Mesendoderm (in vitro differentiated cells): Measurements from ENCODE around the gene MON1B.
A peak's percentile ranks its signal among the peaks of the same experiment; 100 is the strongest.
"Not testable (repeated sequence)": the region's sequence is repeated elsewhere in the genome, so short reads cannot be mapped to it uniquely, and the experiment has no call there.

Experiments
- DNase-seq: peaks from one replicate; pipeline ENCODE4 v3.0.0; 2013
- H2AK5ac ChIP-seq: 2 replicates; pipeline ENCODE4 v1.6.1; 2013; ENCODE audit warnings: low read length, inconsistent platforms
- H2BK120ac ChIP-seq: 2 replicates; pipeline ENCODE4 v1.6.1; 2013; ENCODE audit warnings: low read depth, mild to moderate bottlenecking, low read length, moderate library complexity, mixed read lengths
- H2BK15ac ChIP-seq: replicated peaks from 2 replicates; pipeline ENCODE4 v1.6.1; 2013; ENCODE audit warnings: low read depth, mild to moderate bottlenecking, moderate library complexity
- H2BK5ac ChIP-seq: 2 replicates; pipeline ENCODE4 v1.6.1; 2013; ENCODE audit warnings: low read length, inconsistent platforms
- H3K18ac ChIP-seq: 2 replicates; pipeline ENCODE4 v1.6.1; 2013; ENCODE audit warnings: mild to moderate bottlenecking, low read length, mixed read lengths
- H3K23ac ChIP-seq: one replicate; pipeline ENCODE4 v1.6.1; 2013; ENCODE audit warnings: low read length
- H3K27ac ChIP-seq: 2 replicates; pipeline ENCODE4 v1.5.1; 2013; ENCODE audit warnings: low read depth, mild to moderate bottlenecking, inconsistent platforms, low read length, moderate library complexity
- H3K27me3 ChIP-seq: 2 replicates; pipeline ENCODE4 v1.6.1; 2013; ENCODE audit warnings: low read length, control low read depth, mild to moderate bottlenecking, inconsistent platforms; ENCODE audit not compliant: insufficient read depth, poor library complexity
- H3K36me3 ChIP-seq: 2 replicates; pipeline ENCODE4 v1.6.1; 2013; ENCODE audit warnings: low read length, inconsistent platforms; ENCODE audit not compliant: control insufficient read depth, insufficient read depth
- H3K4ac ChIP-seq: one replicate; pipeline ENCODE4 v1.6.1; 2013; ENCODE audit warnings: low read depth, mild to moderate bottlenecking, low read length, moderate library complexity
- H3K4me1 ChIP-seq: 2 replicates; pipeline ENCODE4 v1.6.1; 2013; ENCODE audit warnings: low read depth, low read length, inconsistent platforms; ENCODE audit not compliant: control insufficient read depth
- H3K4me2 ChIP-seq: 2 replicates; pipeline ENCODE4 v1.6.1; 2013; ENCODE audit warnings: low read length
- H3K4me3 ChIP-seq: 2 replicates; pipeline ENCODE4 v1.5.1; 2013; ENCODE audit warnings: mild to moderate bottlenecking, low read length
- H3K56ac ChIP-seq: one replicate; pipeline ENCODE4 v1.6.1; 2013; ENCODE audit warnings: low read length
- H3K79me1 ChIP-seq: 2 replicates; pipeline ENCODE4 v1.6.1; 2013; ENCODE audit warnings: low read length, inconsistent platforms
- H3K79me2 ChIP-seq: 2 replicates; pipeline ENCODE4 v1.6.1; 2013; ENCODE audit warnings: mild to moderate bottlenecking, low read length; ENCODE audit not compliant: control insufficient read depth, insufficient read depth
- H3K9ac ChIP-seq: 2 replicates; pipeline ENCODE4 v1.6.1; 2013; ENCODE audit warnings: low read length, inconsistent platforms
- H4K5ac ChIP-seq: one replicate; pipeline ENCODE4 v1.6.1; 2013; ENCODE audit warnings: low read length
- H4K8ac ChIP-seq: one replicate; pipeline ENCODE4 v1.6.1; 2013; ENCODE audit warnings: low read depth, mild to moderate bottlenecking, control low read depth, low read length, moderate library complexity
- WGBS: extraction: QIAGEN DNeasy Blood & Tissue Kit; methylation state at CpG from one replicate; pipeline ENCODE4 v1.1.7; 2013; ENCODE audit warnings: low lambda C conversion rate, missing lambda C conversion rate; ENCODE audit not compliant: insufficient coverage; ENCODE audit errors: extremely low coverage; 5-methylcytosine and 5-hydroxymethylcytosine counted together

The MON1B gene

GRCh38 chr16:77234611-77235010 lies 43.6 kb downstream of the MON1B start:
- no peak overlapping the region for H3K4me3 ChIP-seq
- H3K36me3 ChIP-seq = no peaks in the 10 kb centered on the region
- H3K4ac ChIP-seq = no peak overlapping the region
- no peak overlapping the region for H2BK15ac ChIP-seq
- no peak overlapping the region for H3K56ac ChIP-seq
- no peak overlapping the region for H4K5ac ChIP-seq
- no peaks in the 10 kb centered on the region for H3K4me1 ChIP-seq
- no peaks in the 10 kb centered on the region for H3K27me3 ChIP-seq
- no peak overlapping the region for H3K9ac ChIP-seq
- H2BK120ac ChIP-seq = no peak overlapping the region
- WGBS = no CpG with 5 or more reads among the region's 11 CpGs
- no peaks in the 10 kb centered on the region for H3K79me2 ChIP-seq
- H3K23ac ChIP-seq = no peak overlapping the region
- no peaks in the 10 kb centered on the region for H3K79me1 ChIP-seq
- peak; percentile 74 for DNase-seq
- H4K8ac ChIP-seq = no peak overlapping the region
- no peak overlapping the region for H3K4me2 ChIP-seq
- no peak overlapping the region for H2BK5ac ChIP-seq
- H3K18ac ChIP-seq = no peak overlapping the region
- H2AK5ac ChIP-seq = no peak overlapping the region
- H3K27ac ChIP-seq = no peak overlapping the region

- no peaks in the 10 kb centered on the region for H3K79me2 ChIP-seq
- no peak overlapping the region for H2BK15ac ChIP-seq
- H3K36me3 ChIP-seq = no peaks in the 10 kb centered on the region
- no peaks in the 10 kb centered on the region for H3K79me1 ChIP-seq
- H3K56ac ChIP-seq = no peak overlapping the region
- no CpG with 5 or more reads among the region's 21 CpGs for WGBS
- H4K5ac ChIP-seq = no peak overlapping the region
- no peak overlapping the region for H2BK5ac ChIP-seq
- H3K23ac ChIP-seq = no peak overlapping the region
- H3K27me3 ChIP-seq = no peaks in the 10 kb centered on the region
- no peak overlapping the region for H2BK120ac ChIP-seq
- no peaks in the 10 kb centered on the region for H3K4me1 ChIP-seq
- no peak overlapping the region for H4K8ac ChIP-seq
- H3K27ac ChIP-seq = no peak overlapping the region
- H3K4ac ChIP-seq = no peak overlapping the region
- DNase-seq = peak; percentile 85
- H3K4me3 ChIP-seq = no peak overlapping the region
- no peak overlapping the region for H2AK5ac ChIP-seq
- no peak overlapping the region for H3K4me2 ChIP-seq
- H3K9ac ChIP-seq = no peak overlapping the region
- no peak overlapping the region for H3K18ac ChIP-seq
Measured at GRCh38 chr16:77236063-77236511, 45.1 kb downstream of the MON1B start.

- Histone ChIP-seq H3K79me2 (no peaks in the 10 kb centered on the region), H3K23ac (no peak overlapping the region), H4K5ac (no peak overlapping the region), H3K36me3 (no peaks in the 10 kb centered on the region), H3K18ac (no peak overlapping the region), H3K56ac (no peak overlapping the region), H3K4me3 (no peak overlapping the region), H3K79me1 (no peaks in the 10 kb centered on the region), H2BK120ac (no peak overlapping the region), H2BK15ac (no peak overlapping the region), H3K4ac (no peak overlapping the region), H2AK5ac (no peak overlapping the region), H3K27ac (no peak overlapping the region), H3K4me1 (no peaks in the 10 kb centered on the region), H2BK5ac (no peak overlapping the region), H3K9ac (no peak overlapping the region), H3K27me3 (no peaks in the 10 kb centered on the region), H4K8ac (no peak overlapping the region), H3K4me2 (no peak overlapping the region)
- no CpG with 5 or more reads among the region's 5 CpGs for WGBS
- DNase-seq = no peak
Measured at GRCh38 chr16:77238593-77238992, 47.6 kb downstream of the MON1B start.

- not testable (repeated sequence) for H3K79me1 ChIP-seq, H3K23ac ChIP-seq, H3K4me2 ChIP-seq, H2BK15ac ChIP-seq, H3K4ac ChIP-seq, H4K8ac ChIP-seq, H3K9ac ChIP-seq, H3K18ac ChIP-seq, H2AK5ac ChIP-seq, H3K4me1 ChIP-seq, DNase-seq, H4K5ac ChIP-seq, H3K36me3 ChIP-seq, H3K27ac ChIP-seq, H3K56ac ChIP-seq, H2BK120ac ChIP-seq, H3K4me3 ChIP-seq, H3K79me2 ChIP-seq, H3K27me3 ChIP-seq, H2BK5ac ChIP-seq
- no CpG with 5 or more reads among the region's 5 CpGs for WGBS
Measured at GRCh38 chr16:77242471-77242870, 51.5 kb downstream of the MON1B start.

GRCh38 chr16:77246150-77246549 lies 55.2 kb downstream of the MON1B start:
- Histone ChIP-seq H3K4me1 (no peaks in the 10 kb centered on the region), H3K23ac (no peak overlapping the region), H3K79me2 (no peaks in the 10 kb centered on the region), H4K8ac (no peak overlapping the region), H3K4me3 (no peak overlapping the region), H3K4ac (no peak overlapping the region), H3K27me3 (no peaks in the 10 kb centered on the region), H3K18ac (no peak overlapping the region), H3K9ac (no peak overlapping the region), H2BK15ac (no peak overlapping the region), H2BK120ac (no peak overlapping the region), H3K56ac (no peak overlapping the region), H4K5ac (no peak overlapping the region), H3K27ac (no peak overlapping the region), H3K36me3 (no peaks in the 10 kb centered on the region), H3K79me1 (no peaks in the 10 kb centered on the region), H2BK5ac (no peak overlapping the region), H3K4me2 (no peak overlapping the region), H2AK5ac (no peak overlapping the region)
- no peak for DNase-seq
- WGBS = no CpG with 5 or more reads among the region's 2 CpGs

- Histone ChIP-seq H2AK5ac (no peak overlapping the region), H3K79me2 (no peaks in the 10 kb centered on the region), H3K4me2 (no peak overlapping the region), H3K4me3 (no peak overlapping the region), H3K79me1 (no peaks in the 10 kb centered on the region), H4K5ac (no peak overlapping the region), H2BK15ac (no peak overlapping the region), H2BK120ac (no peak overlapping the region), H3K23ac (no peak overlapping the region), H4K8ac (no peak overlapping the region), H3K4ac (no peak overlapping the region), H2BK5ac (no peak overlapping the region), H3K27me3 (no peaks in the 10 kb centered on the region), H3K56ac (no peak overlapping the region), H3K9ac (no peak overlapping the region), H3K18ac (no peak overlapping the region), H3K36me3 (no peaks in the 10 kb centered on the region), H3K27ac (no peak overlapping the region), H3K4me1 (no peaks in the 10 kb centered on the region)
- WGBS = no CpG with 5 or more reads among the region's 4 CpGs
- DNase-seq = no peak
Measured at GRCh38 chr16:77250400-77250799, 59.4 kb downstream of the MON1B start.
